ENCODE data around the gene BRS3. TPM values are rescaled to one million over a fixed set of nuclear protein-coding genes. Genes with fewer than 3 reads are reported as not detected.

Gene BRS3
- polyA plus RNA-seq, 1 donor: not detected

- no peak for DNase-seq (ENCODE audit: low read depth)
Measured at GRCh38 chrX:136495043-136495442, 7.3 kb downstream of the BRS3 start.

- DNase-seq (ENCODE audit: low read depth): no peak
Measured at GRCh38 chrX:136496186-136496763, 8.5 kb downstream of the BRS3 start.

GRCh38 chrX:136496764-136497555 is 9.2 kb downstream of the BRS3 start:
- DNase-seq (ENCODE audit: low read depth): peak; percentile 60

GRCh38 chrX:136497556-136498052 is 9.9 kb downstream of the BRS3 start, which contains the start of gene HTATSF1:
HTATSF1 (plus strand) TSS chrX:136497592; CDS start chrX:136497685, 93 bp downstream.
- DNase-seq (ENCODE audit: low read depth): no peak

GRCh38 chrX:136519069-136519468 is 31.3 kb downstream of the BRS3 start:
- no peak for DNase-seq (ENCODE audit: low read depth)

- no peak for DNase-seq (ENCODE audit: low read depth)
Measured at GRCh38 chrX:136523770-136524169, 36.0 kb downstream of the BRS3 start.

GRCh38 chrX:136525738-136526606 is 38.2 kb downstream of the BRS3 start:
- peak; percentile 88 for DNase-seq (ENCODE audit: low read depth)

- DNase-seq (ENCODE audit: low read depth): no peak
Measured at GRCh38 chrX:136528645-136529315, 41.0 kb downstream of the BRS3 start.

- DNase-seq (ENCODE audit: low read depth): no peak
Measured at GRCh38 chrX:136529795-136530194, 42.0 kb downstream of the BRS3 start.

- no peak for DNase-seq (ENCODE audit: low read depth)
Measured at GRCh38 chrX:136531951-136532350, 44.2 kb downstream of the BRS3 start, which contains the start of gene VGLL1. VGLL1 (plus strand) TSS chrX:136532215; CDS start chrX:136536021, 3,806 bp downstream.

GRCh38 chrX:136534131-136534530 is 46.4 kb downstream of the BRS3 start:
- no peak for DNase-seq (ENCODE audit: low read depth)

- no peak for DNase-seq (ENCODE audit: low read depth)
Measured at GRCh38 chrX:136538811-136539210, 51.1 kb downstream of the BRS3 start.

- DNase-seq (ENCODE audit: low read depth): no peak
Measured at GRCh38 chrX:136540226-136540625, 52.5 kb downstream of the BRS3 start.

- DNase-seq (ENCODE audit: low read depth): no peak
Measured at GRCh38 chrX:136541294-136541693, 53.5 kb downstream of the BRS3 start.

- DNase-seq (ENCODE audit: low read depth): no peak
Measured at GRCh38 chrX:136542281-136542680, 54.5 kb downstream of the BRS3 start.

Other genes with a start within 250 kb of the BRS3 start
- 14.4 TPM for gene MAP7D3, start 236.5 kb upstream of the BRS3 start, polyA plus RNA-seq (ENCODE audit: insufficient read length)
- not detected for gene ADGRG4, start 187.0 kb upstream of the BRS3 start, polyA plus RNA-seq (ENCODE audit: insufficient read length)
- gene HTATSF1, start 9.6 kb downstream of the BRS3 start, polyA plus RNA-seq (ENCODE audit: insufficient read length): 90.4 TPM
- not detected for gene VGLL1, start 44.3 kb downstream of the BRS3 start, polyA plus RNA-seq (ENCODE audit: insufficient read length)
- not detected for gene CD40LG, start 160.2 kb downstream of the BRS3 start, polyA plus RNA-seq (ENCODE audit: insufficient read length)